ENCODE data around the gene CTAG1A.
"Not testable (repeated sequence)": the region's sequence is repeated elsewhere in the genome, so short reads cannot be mapped to it uniquely, and the experiment has no call there.

CTAG1A gene

GRCh38 chrX:154628960-154629359 is 44.0 kb downstream of the CTAG1A start:
- not testable (repeated sequence) for H3K27ac Mint-ChIP-seq; H3K27me3 Mint-ChIP-seq; H3K9me3 Mint-ChIP-seq (ENCODE audit: low read depth); H3K4me1 Mint-ChIP-seq (ENCODE audit: low read depth); H3K4me3 Mint-ChIP-seq; H3K36me3 Mint-ChIP-seq

- not testable (repeated sequence) for H3K4me3 Mint-ChIP-seq; H3K27me3 Mint-ChIP-seq; H3K9me3 Mint-ChIP-seq (ENCODE audit: low read depth)
These were observed 46.0 kb downstream of the CTAG1A start for GRCh38 chrX:154630949-154631348.

GRCh38 chrX:154633661-154634060 is 48.7 kb downstream of the CTAG1A start:
- not testable (repeated sequence) for H3K27ac Mint-ChIP-seq; H3K36me3 Mint-ChIP-seq; H3K4me1 Mint-ChIP-seq (ENCODE audit: low read depth); H3K27me3 Mint-ChIP-seq; H3K4me3 Mint-ChIP-seq; H3K9me3 Mint-ChIP-seq (ENCODE audit: low read depth)

More at GRCh38 chrX:154630949-154631348, 46.0 kb downstream of the CTAG1A start:
- H3K36me3 Mint-ChIP-seq; H3K27ac Mint-ChIP-seq; H3K4me1 Mint-ChIP-seq (ENCODE audit: low read depth): not testable (repeated sequence)
